Cerebellar cortex (tissue), 1 donor: ENCODE measurements around the gene FRMD3.
A peak's percentile ranks its signal among the peaks of the same experiment; 100 is the strongest.
"Not testable (repeated sequence)": the region's sequence is repeated elsewhere in the genome, so short reads cannot be mapped to it uniquely, and the experiment has no call there.

Experiments
- DNase-seq: peaks from one replicate; pipeline ENCODE4 v3.0.0-alpha.2; 2015; ENCODE audit warnings: low spot score

FRMD3 gene

DNA sequence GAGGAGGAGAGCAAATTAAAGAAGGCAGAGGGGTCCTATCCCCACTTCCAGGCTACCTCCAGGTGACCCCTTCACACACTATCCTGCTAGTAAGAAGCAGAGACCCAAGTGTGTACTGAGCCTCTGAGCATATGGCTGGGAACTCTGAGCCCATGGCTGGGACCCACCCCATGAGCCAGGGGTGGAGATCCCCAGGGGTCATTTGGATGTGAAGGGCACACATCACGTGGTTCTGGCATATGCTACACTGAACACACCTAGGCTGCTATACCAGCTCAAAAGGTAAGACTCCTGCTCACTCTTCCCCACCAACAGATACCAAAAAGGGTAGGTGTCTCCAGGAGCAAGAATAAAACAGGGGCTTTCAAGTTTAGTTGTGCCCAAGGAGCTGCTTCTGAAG lies 149.9 kb downstream of the FRMD3 start:
- no peak for DNase-seq

DNA sequence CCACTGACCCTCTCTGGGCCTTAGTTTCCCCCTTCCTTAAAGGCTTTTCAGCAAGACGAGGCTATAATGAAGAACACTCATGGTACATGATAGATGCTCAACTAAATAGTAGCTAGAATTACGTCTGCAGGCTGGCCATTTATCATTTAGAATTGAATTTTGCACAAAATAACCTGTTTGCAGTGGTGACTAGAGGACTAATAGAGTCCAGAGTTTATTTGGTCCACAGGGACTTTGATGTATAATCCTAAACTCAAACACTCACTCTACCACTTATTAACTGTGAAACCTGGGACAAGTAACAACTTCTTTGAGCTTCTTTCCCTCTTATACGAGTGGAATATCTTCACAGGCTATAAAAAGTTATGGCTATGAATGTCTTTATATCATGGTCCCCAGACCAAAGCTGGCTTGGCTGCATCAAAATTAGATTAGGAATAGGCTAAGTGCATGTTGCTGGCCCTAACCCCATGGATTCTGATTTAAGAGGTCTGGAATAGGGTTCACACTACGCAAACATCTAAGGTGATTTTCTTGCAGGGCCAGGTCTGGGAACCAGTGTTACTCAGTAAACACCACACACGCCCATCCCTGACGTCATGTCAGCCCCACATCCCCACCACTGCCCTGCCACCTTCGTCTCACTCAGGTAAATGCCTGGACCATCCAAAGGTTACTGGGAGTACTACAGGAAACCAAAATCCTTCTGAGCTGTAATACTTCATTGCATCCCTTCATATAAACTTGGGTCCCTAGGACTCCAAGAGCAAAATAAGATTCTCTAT lies 150.6 kb downstream of the FRMD3 start:
- DNase-seq, result no peak

DNA sequence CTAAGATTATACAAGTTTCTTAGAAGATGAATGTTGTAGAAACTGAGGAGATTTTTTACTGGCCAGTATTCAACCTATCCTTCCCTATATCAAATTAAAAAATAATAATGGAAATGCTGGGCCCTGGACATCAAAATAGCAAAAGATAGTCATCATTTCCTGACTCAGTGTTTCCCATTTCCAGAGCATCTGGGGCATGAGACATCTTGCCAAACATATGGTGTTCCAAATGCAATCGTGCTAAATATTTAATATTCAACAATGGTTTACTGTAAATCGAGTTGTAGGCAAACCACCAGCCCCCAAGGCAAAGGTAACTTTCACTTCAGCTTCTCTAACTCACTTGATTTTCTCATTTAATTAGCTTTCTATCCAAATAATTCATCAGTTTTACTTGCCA lies 152.9 kb downstream of the FRMD3 start:
- peak; percentile 11 for DNase-seq

DNA sequence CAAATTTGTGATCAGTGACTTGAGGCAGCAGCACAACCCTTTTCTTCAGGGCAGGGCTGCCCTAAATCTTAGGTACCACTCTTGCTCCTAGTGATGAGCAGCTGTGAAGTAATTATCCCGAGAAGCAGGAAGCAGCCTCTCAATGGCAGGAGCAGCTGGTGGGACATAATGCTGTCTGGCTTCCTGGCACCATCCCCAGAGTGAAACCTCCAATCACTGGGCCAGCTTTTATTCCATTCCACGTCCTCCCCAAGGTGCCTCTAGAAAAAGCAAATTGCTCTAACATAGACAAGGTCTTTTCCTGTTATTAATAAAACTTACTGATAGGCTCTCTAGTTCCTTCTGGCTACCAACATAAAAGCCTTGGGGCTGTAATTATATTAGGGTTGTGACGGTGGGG lies 154.0 kb downstream of the FRMD3 start:
- peak; percentile 86 for DNase-seq

DNA sequence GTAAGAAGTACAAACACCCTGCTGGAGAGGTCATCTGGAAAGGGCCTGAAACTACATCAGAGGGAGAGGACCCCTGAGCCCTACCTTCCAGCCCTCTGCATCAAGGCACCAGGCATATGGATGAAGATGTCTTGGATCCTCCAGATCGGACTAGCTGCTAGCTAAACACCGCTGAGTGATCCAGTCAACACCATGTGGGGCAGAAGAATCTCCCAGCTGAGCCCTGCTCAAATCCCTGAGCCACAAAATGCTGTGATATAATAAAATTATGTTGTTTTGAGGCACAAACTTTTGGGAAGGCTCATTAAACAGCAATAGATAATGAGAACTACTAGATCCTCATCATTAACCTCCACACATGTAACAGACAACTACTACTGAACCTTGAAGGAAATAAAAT lies 155.2 kb downstream of the FRMD3 start:
- DNase-seq, result no peak

DNA sequence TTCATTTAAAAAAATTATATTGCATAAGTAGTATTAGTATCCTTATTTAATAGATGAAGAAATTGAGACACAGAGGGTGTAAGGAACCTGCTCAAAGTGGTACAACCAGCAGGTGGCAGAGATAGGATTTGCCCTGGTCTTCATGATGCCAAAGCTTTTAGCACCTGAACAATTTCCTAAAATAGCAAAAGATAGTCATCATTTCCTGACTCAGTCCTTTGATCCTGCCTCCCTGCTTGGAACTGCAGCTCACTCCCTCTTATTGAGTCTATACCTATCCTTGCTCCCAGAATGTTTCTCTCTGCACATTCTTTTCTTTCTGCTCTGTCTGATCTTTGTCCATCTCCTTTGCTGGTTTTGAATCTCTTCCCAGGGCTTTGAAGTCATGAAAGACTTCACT lies 155.8 kb downstream of the FRMD3 start:
- no peak for DNase-seq

DNA sequence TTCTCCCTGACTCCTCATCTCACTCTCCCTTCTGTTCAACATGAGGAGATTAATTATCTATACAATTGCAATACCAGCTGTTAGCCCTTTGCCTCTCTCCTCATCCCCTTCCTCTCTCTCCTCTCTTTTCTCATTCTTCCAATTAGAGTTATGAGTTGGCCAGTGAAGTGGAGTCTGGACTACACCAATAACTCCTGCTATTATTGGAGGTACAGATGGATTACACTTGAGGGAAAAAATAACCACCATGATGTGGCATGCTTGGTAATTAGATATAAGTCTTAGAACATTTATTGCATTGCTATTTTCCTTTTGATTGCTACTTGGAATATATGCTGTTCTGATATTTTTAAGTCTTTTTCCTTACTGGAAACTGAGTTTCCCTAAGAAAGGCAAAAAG lies 159.2 kb downstream of the FRMD3 start:
- DNase-seq, result no peak

DNA sequence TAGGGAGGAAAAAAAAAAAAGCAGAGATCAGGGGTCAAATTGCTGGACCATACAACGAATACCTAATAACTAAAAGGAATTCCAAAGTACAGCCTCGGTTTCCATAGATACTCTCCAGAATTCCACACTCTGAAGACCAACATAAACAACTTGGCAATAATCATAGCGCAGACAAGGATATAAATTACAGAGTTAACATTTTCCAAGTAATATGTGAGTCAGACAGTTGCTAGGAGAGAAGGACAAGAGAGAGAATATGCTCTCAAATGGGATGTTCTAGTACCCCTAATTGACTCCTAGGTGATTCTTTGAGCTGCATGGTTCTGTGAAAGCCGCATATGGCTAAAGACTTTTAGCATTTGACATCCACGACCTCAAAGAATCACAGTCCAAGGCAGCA lies 165.2 kb downstream of the FRMD3 start:
- no peak for DNase-seq

DNA sequence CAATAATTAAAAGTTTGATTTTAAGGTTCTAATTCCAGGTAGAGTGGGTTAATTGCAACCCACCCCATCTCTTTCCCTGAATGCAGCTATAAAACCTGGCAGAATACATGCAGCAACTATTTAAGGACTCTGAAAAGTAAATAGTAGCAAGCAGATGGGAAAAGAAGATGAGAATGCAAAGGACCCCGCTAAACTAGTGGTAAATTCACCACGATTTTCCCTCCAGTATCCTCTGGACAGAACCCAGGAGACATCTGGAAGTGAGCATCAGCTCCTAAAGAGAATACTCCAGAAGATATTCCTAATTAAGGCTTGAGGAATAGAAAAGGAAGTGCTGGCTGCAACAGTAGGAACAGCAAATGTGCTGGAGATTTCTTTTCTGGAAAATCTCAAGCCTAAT lies 170.9 kb downstream of the FRMD3 start:
- DNase-seq, result no peak

DNA sequence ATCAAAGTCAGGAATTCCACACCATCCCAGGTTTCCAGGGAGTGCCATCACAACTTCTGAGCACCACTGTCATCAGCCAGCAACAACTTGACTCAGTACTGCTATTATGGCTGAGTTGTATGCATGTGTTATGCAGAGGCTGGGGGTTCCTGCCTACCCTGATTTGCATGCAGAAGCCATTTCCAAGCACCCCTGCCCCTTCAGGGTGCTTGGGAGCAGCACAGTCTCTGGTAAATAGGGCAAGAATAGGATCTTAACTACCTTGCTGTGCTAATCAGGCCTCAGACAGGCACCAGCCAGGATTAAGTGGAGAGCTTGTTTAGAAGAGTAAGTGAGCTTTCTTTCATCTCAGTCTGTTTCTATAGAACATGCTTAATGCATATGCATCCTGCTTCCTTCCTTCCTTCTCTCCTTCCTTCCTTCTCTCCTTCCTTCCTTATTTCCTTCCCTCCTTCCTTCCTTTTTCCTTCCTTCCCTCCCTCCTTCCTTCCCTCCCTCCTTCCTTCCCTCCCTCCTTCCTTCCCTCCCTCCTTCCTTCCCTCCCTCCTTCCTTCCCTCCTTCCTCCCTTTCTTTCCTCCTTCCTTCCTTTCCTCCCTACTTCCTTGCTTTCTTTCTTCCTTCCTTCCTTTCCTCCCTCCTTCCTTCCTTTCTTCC lies 175.7 kb downstream of the FRMD3 start:
- no peak for DNase-seq

DNA sequence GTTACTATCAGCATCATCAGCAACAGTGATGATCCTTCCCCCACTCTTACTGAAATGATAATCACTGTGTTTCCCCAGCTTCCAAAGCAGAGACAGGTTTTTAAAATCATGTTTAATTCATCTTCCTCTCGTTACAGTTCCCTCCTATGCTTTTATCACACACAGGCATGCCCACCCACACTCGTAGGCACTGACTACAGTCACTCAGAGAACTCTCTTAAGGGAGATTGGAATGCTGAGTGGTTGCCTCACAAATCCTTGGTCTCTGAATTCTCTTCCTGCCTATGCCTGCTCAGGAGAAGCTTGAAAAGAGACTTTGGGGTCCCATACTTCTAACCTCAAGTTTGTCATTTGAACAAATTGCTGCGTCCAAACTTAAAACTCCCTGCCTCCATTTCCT lies 179.2 kb downstream of the FRMD3 start:
- no peak for DNase-seq

DNA sequence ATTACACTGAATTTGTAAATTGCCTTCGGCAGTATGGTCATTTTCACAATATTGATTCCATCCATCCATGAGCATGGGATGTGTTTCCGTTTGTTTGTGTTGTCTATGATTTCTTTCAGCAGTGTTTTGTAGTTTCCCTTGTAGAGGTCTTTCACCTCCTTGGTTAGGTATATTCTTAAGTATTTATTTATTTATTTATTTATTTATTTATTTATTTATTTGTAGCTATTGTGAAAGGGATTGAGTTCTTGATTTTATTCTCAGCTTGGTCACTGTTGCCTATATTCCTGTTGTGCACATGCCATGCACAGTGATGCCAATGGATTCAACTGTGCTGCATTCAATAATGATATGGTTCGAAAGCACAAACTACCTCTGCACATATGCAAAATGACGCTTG lies 179.7 kb downstream of the FRMD3 start:
- not testable (repeated sequence) for DNase-seq

DNA sequence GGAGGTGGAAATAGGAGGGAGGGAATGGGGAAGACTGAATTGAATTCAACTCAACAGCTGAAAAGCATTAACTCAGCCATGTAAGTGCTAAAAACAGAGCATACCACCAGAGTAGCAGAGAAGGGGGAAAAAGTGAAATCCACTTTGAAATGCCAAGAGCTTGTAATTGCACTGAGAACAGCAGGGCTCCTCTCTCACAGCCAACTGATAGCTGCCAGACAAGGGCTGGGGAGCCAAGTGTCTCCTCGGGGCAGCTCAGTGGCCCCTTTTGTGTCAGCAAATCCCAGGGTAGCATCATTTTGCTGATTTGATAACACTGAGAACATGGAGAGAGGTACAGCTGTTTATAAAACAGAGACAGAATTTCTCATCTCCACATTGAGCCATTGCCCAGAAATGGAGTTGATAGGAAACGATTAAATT lies 182.5 kb downstream of the FRMD3 start:
- DNase-seq, result no peak

DNA sequence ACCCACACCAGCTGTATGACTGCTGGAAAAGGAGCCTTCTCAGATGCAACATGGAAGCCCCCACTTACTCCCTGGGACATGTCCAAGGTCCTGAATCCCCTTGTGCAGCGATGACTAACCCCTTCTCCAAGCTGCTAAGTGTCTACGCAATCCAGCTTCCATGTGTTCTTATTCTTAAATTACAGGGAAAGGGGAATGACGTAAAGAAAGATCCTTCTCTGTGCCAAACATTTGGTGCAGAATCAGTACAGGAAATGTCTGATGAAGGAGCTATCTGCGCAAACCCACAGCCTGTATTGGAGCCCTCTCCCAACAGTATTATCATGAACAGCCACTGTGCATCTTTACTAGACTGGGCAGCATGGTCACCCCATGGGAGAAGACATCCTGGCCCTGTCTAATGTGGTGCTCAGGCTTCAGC lies 183.2 kb downstream of the FRMD3 start:
- no peak for DNase-seq

DNA sequence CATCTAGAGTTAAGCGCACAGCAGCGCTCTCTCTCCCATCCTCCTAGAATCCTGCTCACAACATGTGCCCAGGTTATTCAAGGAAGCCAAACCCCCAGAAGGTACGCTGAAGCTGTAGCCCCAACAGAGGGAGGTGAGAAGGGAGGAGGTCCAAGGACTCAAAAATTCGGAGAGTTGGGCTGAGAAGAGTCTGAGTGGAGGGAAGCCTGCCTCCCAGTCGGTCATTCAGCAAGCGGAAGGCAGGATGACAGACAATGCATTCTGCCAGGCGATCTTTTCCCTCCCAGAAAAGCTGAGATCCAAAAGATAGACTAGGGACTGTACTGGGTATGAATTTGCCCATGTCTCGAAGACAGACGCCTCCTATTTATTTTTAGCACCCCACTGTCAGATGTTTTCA lies 189.2 kb downstream of the FRMD3 start:
- no peak for DNase-seq

DNA sequence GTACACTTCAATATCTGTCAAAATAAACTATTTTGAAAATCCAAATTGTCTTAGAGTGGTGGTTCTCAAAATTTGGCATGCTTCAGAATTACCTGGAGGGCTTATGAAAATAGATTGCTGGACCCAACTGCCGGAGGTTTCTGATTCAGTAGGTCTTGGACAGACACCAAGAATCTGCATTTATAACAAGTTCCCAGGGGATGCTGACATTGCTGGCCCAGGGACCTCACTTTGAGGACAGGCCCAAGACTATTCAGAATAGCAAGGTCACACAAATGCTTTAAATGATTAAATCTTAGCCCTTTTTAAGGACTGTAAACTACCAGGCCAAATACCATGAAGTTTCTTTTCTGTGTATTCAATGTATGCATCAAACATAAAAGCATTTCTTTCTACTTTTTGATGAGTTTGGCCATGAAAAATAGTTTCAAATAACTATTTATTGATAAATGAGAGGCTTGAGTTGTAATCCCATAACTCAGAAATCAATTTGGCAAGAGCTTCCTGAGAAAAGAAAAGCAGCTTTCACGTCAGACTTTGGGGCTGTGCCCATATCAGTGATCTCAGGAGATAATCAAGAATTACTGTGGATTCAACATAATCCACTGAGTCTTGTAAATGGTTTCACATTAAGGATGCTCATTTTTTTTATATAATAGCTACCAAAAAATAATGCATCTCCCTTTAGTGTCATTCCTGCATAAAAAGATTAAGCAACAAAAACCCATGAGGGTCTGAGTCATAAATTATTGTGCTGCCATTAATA lies 191.4 kb downstream of the FRMD3 start:
- no peak for DNase-seq

DNA sequence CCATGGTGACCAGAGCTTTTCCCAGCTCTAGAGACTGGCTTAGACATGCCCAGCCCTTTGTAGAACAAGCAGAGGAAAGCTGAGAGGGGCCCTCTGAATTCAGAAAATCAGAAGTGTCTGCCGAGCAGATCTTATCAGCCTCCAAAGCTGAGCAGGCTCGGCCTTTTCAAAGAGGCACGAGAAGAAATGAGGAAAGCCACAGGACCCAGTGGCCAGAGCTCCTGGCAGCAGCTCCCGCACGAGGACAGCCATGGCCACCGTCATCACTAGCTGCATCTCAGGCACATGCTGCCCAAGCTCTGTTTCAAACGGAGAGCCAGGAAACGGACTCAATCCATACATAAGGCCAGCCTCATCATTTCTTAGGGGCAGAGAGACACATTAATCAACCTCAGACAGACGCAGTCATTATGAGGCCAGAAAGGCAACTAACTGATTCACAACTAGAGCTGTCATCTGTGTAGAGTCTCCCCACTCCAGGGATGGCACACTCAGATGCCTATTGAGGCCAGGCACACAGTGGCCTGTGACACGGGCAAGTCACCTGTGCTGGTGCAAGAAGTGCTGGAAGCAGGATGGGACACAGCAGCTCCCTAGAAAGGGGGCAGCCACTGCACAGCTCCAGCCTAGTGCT lies 194.7 kb downstream of the FRMD3 start:
- no peak for DNase-seq

DNA sequence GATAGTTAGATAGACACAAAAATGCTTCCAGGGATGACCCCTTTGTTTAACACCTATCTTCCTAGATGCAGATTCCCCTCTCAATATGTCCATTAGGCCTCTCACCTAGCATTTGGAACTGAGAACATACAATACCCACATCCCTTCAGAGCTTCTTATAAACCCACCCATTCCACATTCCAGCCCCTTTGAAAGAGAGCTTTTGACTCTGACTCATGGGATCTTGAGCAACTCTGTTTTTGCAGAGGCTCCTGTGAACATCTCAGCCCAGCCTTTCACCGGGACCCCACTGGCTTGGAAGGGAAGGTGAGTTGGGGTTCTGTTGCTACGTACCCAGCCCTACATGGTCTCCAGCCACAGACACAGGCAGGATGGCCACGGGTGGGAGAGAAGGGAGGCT lies 195.5 kb downstream of the FRMD3 start:
- DNase-seq, result no peak

DNA sequence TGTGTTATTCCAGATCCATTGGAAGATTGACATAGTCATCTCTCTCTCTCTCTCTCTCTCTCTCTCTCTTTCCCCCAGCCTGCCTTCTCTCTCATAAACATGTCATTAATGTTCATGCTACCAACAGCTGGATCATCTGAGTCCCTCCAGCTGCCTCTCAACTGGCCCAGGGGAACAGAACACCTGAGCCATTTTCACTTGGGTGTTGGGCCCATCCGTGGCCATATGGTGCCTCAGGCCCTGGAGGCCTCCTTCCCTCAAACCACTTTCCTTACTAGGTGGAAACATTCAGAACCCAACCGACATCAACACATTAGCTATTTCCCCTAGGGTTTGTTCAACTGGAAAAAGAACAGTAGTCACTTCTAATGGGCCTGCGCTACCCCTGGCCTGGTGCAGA lies 196.2 kb downstream of the FRMD3 start:
- DNase-seq, result no peak

DNA sequence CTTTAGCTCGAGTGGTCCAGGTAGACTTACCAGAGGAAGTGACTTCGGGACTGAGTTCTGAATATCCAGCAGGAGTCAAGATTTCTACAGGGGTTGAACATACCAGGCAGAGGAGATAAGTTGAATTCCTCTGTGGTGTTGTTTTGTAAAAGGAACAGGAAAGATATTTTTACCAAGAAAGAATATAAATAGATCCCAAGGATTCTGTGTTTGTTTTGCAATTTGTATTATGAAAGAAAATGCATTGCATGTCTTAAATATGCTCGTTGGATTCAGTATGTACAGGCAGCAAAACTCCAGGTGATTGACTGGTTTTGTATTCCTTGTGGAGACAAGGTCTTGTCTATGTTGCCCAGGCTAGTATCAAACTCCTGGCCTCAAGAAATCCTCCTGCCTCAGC lies 197.8 kb downstream of the FRMD3 start:
- no peak for DNase-seq

DNA sequence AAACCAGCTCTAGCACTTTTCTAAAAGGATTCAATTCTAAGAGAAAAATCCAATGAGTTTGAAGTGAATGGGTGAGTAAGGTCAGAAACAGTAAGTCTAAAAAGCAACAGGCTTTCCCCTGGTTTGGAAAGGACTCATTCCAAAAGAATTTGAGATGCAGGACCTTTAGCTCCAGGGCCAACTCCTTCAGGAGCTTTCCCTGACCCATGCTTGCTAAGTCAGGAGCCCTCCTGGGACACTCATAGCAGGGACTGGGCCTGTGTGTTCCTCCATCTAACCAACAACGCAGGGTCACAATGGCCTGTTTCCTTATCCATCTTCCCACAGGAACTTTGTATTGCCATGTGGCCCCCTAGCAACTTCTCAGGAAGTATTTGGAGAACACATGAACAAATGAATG lies 198.8 kb downstream of the FRMD3 start:
- no peak for DNase-seq

DNA sequence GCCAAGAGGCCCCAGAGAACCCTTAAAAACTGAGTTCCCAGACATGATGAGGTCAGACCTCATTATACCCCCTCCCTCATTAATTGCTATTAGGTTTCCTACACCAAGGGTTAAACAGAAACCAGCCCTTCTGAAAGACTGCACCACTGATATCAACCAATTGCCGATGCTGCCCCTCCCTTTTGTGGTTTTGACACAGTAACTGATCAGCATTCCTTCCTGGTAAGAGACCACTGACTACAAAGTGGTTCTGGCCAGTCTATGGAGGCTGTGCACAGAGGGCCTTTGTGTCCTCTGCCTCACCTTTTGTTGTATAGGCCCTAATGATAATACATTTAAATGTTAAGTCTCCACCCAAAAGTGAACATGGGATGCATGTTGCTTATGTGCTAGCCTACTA lies 201.5 kb downstream of the FRMD3 start:
- DNase-seq, result no peak

DNA sequence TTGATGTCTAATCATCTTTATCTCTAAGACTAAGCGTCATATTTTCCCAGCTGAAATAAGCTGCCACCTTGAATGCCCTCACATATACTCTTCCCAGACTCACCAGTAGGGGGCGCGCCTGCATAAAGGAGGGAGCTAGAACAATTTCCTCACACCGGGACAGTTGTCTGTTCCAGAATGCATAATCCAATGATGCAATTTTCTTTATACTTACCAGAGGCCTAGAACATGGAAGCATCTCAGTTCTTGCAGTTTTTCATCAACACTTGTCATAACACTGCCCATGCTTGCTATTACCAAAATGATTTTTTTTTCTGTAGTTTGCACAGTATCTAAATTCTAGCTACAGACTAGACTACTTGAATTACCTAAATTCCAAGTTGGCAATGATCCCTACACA lies 203.9 kb downstream of the FRMD3 start:
- peak; percentile 64 for DNase-seq
